Endothelial cell (in vitro differentiated cells): ENCODE measurements around the gene MRPL23. TPM values are rescaled to one million over a fixed set of nuclear protein-coding genes. Genes with fewer than 3 reads are reported as not detected.

Source experiments
- DNase-seq: peaks from one replicate; pipeline ENCODE4 v3.0.0; 2021; ENCODE audit warnings: low spot score
- H3K27ac Mint-ChIP-seq: one replicate; pipeline ENCODE4 v1.8.0; 2021; ENCODE audit warnings: mixed read lengths, inconsistent platforms; ENCODE audit not compliant: unreplicated experiment
- H3K27me3 Mint-ChIP-seq: one replicate; pipeline ENCODE4 v1.8.0; 2021; ENCODE audit warnings: mild to moderate bottlenecking, moderate library complexity, mixed read lengths, inconsistent platforms; ENCODE audit not compliant: unreplicated experiment
- H3K36me3 Mint-ChIP-seq: one replicate; pipeline ENCODE4 v1.8.0; 2021; ENCODE audit warnings: mild to moderate bottlenecking, low read depth, mixed read lengths, inconsistent platforms; ENCODE audit not compliant: unreplicated experiment
- H3K4me1 Mint-ChIP-seq: one replicate; pipeline ENCODE4 v1.8.0; 2021; ENCODE audit warnings: mild to moderate bottlenecking, mixed read lengths, inconsistent platforms; ENCODE audit not compliant: unreplicated experiment
- H3K4me3 Mint-ChIP-seq: one replicate; pipeline ENCODE4 v1.8.0; 2021; ENCODE audit warnings: mild to moderate bottlenecking, mixed read lengths, inconsistent platforms; ENCODE audit not compliant: unreplicated experiment
- H3K9me3 Mint-ChIP-seq: one replicate; pipeline ENCODE4 v1.8.0; 2021; ENCODE audit warnings: mixed read lengths, inconsistent platforms; ENCODE audit not compliant: unreplicated experiment
- total RNA-seq: library from RNA; stranded (reverse); fragmentation: NEBNext Ultra II Directional; extraction: Animal tissue kit (Norgen Biotek cat#: 25700); gene quantifications from one replicate; pipeline ENCODE4 v1.2.1, GENCODE V29; 2021; ENCODE audit not compliant: unreplicated experiment
- TF ChIP-seq, protein P1 (sequence below): fragments of 200-600 bp; sonication (generic); IDR thresholded peaks from one replicate; pipeline ENCODE4 v1.5.0; 2021; ENCODE audit warnings: antibody characterized with exemption; ENCODE audit not compliant: unreplicated experiment

Gene MRPL23
- total RNA-seq, 1 donor from 2014 or later = 29.2 TPM

DNA sequence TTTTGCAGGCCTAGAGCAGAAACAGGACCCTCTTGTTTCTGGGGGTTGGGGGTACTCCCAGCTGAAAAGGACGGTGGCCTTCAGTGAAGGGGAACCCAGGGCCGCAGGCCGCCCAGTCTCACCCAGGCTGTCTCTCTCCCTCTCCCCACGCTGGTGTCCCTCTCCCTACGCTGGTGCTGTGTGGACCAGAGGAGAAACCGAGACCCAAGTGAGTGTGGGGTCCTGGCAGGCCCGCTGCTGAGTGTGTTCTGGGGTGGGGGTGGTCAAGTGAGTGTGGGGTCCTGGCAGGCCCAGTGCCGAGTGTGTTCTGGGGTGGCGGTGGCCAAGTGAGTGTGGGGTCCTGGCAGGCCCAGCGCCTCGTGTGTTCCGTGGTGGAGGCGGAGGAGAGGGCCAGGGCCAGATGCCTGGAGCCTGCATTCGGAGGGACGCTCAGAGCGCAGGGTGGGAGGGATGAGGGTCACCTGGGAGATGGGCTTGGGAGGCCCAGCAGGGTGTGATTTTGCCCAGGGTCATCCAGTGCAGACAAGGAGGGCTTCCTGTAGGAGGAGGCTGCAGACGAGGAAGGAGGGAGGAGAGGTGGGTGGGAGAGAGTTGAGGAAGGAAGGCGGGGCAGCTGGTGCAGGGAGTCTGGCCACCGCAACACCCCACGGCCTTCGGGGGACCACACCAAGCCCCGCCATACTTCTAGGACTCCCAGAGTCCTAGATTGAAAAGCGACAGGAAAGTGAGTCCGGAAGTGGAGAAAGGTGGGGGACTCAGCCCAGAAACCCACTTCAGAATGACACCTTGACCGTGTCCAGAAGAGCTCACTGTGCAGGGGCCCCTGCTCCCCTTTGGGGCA lies 17.3 kb upstream of the MRPL23 start:
- H3K27ac Mint-ChIP-seq = no peak overlapping the region
- no peaks in the 10 kb centered on the region for H3K4me1 Mint-ChIP-seq
- TF ChIP-seq, protein P1, sequence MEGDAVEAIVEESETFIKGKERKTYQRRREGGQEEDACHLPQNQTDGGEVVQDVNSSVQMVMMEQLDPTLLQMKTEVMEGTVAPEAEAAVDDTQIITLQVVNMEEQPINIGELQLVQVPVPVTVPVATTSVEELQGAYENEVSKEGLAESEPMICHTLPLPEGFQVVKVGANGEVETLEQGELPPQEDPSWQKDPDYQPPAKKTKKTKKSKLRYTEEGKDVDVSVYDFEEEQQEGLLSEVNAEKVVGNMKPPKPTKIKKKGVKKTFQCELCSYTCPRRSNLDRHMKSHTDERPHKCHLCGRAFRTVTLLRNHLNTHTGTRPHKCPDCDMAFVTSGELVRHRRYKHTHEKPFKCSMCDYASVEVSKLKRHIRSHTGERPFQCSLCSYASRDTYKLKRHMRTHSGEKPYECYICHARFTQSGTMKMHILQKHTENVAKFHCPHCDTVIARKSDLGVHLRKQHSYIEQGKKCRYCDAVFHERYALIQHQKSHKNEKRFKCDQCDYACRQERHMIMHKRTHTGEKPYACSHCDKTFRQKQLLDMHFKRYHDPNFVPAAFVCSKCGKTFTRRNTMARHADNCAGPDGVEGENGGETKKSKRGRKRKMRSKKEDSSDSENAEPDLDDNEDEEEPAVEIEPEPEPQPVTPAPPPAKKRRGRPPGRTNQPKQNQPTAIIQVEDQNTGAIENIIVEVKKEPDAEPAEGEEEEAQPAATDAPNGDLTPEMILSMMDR = no peak
- H3K9me3 Mint-ChIP-seq = no peaks in the 10 kb centered on the region
- H3K36me3 Mint-ChIP-seq = no peaks in the 10 kb centered on the region
- no peak overlapping the region for H3K4me3 Mint-ChIP-seq
- no peak for DNase-seq
- H3K27me3 Mint-ChIP-seq = peaks cover 5% of the 10 kb centered on the region

DNA sequence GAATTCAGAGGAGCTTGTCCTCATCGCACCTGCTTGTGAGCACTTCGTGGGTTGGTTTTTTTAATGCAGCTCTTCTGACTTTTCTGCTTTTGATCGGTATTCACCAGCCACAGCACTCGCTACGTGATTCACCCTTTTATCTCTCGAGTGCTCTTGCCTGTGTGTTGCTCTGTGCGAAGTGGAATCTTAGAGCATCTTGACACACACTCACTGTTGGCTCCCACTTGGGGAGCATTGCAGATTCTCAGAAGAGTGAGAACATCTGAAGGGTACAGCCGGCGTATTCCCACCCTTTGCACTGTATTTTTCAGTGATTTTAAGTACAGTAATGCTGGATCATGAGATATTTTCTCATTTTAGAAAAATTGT lies 16.7 kb upstream of the MRPL23 start:
- no peaks in the 10 kb centered on the region for H3K36me3 Mint-ChIP-seq
- TF ChIP-seq, protein P1 = no peak
- no peak overlapping the region for H3K4me3 Mint-ChIP-seq
- H3K4me1 Mint-ChIP-seq = no peaks in the 10 kb centered on the region
- peaks cover 5% of the 10 kb centered on the region for H3K27me3 Mint-ChIP-seq
- H3K27ac Mint-ChIP-seq = no peak overlapping the region
- no peaks in the 10 kb centered on the region for H3K9me3 Mint-ChIP-seq
- no peak for DNase-seq

DNA sequence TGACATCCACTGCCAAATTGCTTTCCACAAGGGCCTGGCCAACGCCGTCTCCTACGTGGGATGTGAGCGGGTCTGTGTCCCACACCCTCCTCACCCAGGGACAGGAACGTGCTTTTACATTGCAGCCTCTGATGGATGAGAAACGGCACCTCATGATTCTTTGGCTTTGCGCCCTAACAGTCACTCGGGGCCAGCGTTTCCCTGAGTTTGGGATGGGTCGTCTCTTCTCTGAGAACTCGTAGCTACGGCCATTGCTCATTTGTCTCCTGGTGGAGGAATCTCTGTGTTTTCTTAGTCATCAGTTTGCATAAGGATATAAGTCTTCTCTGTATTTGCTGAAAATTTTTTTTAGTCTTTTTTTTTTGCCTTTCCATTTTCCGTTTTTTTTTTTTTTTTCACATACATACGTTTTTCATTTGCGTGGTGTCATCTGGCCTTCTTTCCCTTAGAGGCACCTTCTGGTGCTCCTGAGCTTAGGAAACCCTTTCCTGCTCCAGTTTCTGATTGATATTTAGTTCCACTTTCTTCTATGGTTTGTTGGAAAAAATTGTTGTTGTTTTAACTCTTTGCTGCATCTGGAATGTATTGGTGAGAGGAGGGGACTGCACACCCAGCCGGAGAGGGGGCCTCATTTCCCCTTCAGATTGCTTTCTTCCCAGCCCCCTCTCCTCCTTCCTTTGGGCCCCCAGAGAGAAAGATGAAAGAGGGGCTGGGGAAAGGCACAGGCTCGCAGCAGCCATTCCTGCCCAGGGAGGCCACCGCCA lies 15.6 kb upstream of the MRPL23 start:
- H3K27ac Mint-ChIP-seq = no peak overlapping the region
- peaks cover 3% of the 10 kb centered on the region for H3K27me3 Mint-ChIP-seq
- no peaks in the 10 kb centered on the region for H3K9me3 Mint-ChIP-seq
- DNase-seq = no peak
- H3K36me3 Mint-ChIP-seq = no peaks in the 10 kb centered on the region
- TF ChIP-seq, protein P1 = no peak
- H3K4me3 Mint-ChIP-seq = no peak overlapping the region
- no peaks in the 10 kb centered on the region for H3K4me1 Mint-ChIP-seq

DNA sequence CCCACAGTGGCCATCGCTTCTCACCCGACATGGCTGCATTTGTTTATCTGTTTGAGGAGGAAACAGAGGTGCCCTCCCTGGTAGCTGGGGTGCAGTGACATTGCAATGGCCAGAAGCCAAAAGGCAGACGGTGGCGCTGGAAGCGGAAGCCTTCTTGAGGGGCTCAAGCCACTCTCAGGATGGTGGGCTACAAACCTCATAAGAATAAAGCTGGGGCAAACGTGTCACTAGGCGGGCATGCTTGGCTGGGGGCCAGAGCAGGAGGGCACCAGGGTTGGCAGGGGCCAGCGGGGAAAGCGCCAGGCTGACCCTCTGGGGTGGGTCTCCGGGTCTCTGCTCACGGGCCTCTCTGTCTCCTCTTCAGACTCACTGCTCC lies 15.0 kb upstream of the MRPL23 start:
- Mint-ChIP-seq H3K4me3 (no peak overlapping the region), H3K36me3 (no peaks in the 10 kb centered on the region), H3K27ac (no peak overlapping the region), H3K9me3 (no peaks in the 10 kb centered on the region), H3K27me3 (peaks cover 3% of the 10 kb centered on the region), H3K4me1 (no peaks in the 10 kb centered on the region)
- TF ChIP-seq, protein P1 = no peak
- DNase-seq = no peak

DNA sequence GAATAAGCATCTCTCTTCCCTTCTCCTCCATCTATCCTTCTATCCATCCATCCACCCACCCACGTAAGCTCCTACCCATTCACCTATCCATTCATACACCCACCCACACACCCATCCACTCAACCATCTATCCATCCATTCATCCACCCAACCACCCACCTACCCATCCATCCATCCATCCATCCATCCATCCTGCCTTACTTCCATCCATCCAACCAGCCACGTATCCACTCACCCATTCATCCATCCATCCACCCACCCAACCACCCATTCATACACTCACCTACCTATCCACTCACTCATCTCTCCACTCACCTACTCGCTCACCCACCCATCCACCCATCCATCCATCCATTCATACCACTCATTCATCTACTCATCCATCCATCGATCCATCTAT lies 14.5 kb upstream of the MRPL23 start:
- Mint-ChIP-seq H3K4me3 (no peak overlapping the region), H3K36me3 (no peaks in the 10 kb centered on the region), H3K27ac (no peak overlapping the region), H3K27me3 (peaks cover 3% of the 10 kb centered on the region), H3K4me1 (no peaks in the 10 kb centered on the region), H3K9me3 (no peaks in the 10 kb centered on the region)
- no peak for DNase-seq
- TF ChIP-seq, protein P1 = no peak
